ENCODE data around the gene SLC49A4. TPM values are rescaled to one million over a fixed set of nuclear protein-coding genes. Genes with fewer than 3 reads are reported as not detected.

Gene SLC49A4
- total RNA-seq, 4 donors from 2014 or later = 21.2 to 25.7 (median 24.1) TPM

GRCh38 chr3:122797291-122797690 lies 2.4 kb downstream of the SLC49A4 start:
- no peaks in the 10 kb centered on the region for H3K27me3 ChIP-seq
- intact Hi-C loops (cut with DNase I) = loop anchor here (10.0 kb wide), 1 partner anchor 232 kb away; the partner anchor contains the start of genes DTX3L and PARP9
- H3K36me3 ChIP-seq = no peaks in the 10 kb centered on the region
- DNase-seq (ENCODE audit: extremely low spot score) = no peak
- 83% methylated on average over 3 of the region's 3 CpGs for WGBS
- H3K4me1 ChIP-seq = peaks cover 6 to 37% (median 33%) of the 10 kb centered on the region in 4 donors
- H3K9me3 ChIP-seq = no peaks in the 10 kb centered on the region
- no peak overlapping the region for H3K4me3 ChIP-seq
- H3K27ac ChIP-seq (replicated peaks in 1 of 4) = no peak overlapping the region
- TF ChIP-seq EP300 (IDR thresholded peaks at IDR 0.05) = no peak
- no peak for TF ChIP-seq CTCF (IDR thresholded peaks at IDR 0.05)

GRCh38 chr3:122799322-122799721 lies 4.5 kb downstream of the SLC49A4 start:
- TF ChIP-seq POLR2A (IDR thresholded peaks at IDR 0.05; ENCODE audit: low read depth) = no peak
- TF ChIP-seq POLR2AphosphoS5 (IDR thresholded peaks at IDR 0.05) = no peak
- no peak for TF ChIP-seq EP300 (IDR thresholded peaks at IDR 0.05)
- no peak for TF ChIP-seq CTCF (IDR thresholded peaks at IDR 0.05)
- intact Hi-C loops (cut with DNase I) = loop anchor here (10.0 kb wide), 1 partner anchor 235 kb away; the partner anchor contains the start of genes DTX3L and PARP9

GRCh38 chr3:122800031-122800430 lies 5.2 kb downstream of the SLC49A4 start:
- Histone ChIP-seq H3K9me3 (no peaks in the 10 kb centered on the region), H3K27ac (replicated peaks in 1 of 4) (no peak overlapping the region), H3K36me3 (no peaks in the 10 kb centered on the region), H3K27me3 (no peaks in the 10 kb centered on the region), H3K4me3 (no peak overlapping the region), H3K4me1 (peaks cover 7 to 27% (median 24%) of the 10 kb centered on the region in 4 donors)
- 97% methylated on average over 1 of the region's 1 CpG for WGBS
- TF ChIP-seq POLR2AphosphoS5 (IDR thresholded peaks at IDR 0.05) = no peak
- TF ChIP-seq EP300 (IDR thresholded peaks at IDR 0.05) = no peak
- TF ChIP-seq POLR2A (IDR thresholded peaks at IDR 0.05; ENCODE audit: low read depth) = no peak
- TF ChIP-seq CTCF (IDR thresholded peaks at IDR 0.05) = no peak
- DNase-seq (ENCODE audit: extremely low spot score) = no peak
- intact Hi-C loops (cut with DNase I) = no loop called here

More at GRCh38 chr3:122799322-122799721, 4.5 kb downstream of the SLC49A4 start:
- no peaks in the 10 kb centered on the region for H3K9me3 ChIP-seq
- no peak overlapping the region for H3K27ac ChIP-seq (replicated peaks in 1 of 4)
- H3K27me3 ChIP-seq = no peaks in the 10 kb centered on the region
- H3K36me3 ChIP-seq = no peaks in the 10 kb centered on the region
- DNase-seq (ENCODE audit: extremely low spot score) = no peak
- peaks cover 7 to 27% (median 24%) of the 10 kb centered on the region in 4 donors for H3K4me1 ChIP-seq
- WGBS = 93% methylated on average over 2 of the region's 2 CpGs
- H3K4me3 ChIP-seq = no peak overlapping the region

GRCh38 chr3:122800706-122801237 lies 5.9 kb downstream of the SLC49A4 start:
- TF ChIP-seq POLR2AphosphoS5 (IDR thresholded peaks at IDR 0.05) (no peak), POLR2A (IDR thresholded peaks at IDR 0.05; ENCODE audit: low read depth) (no peak), CTCF (IDR thresholded peaks at IDR 0.05) (no peak), EP300 (IDR thresholded peaks at IDR 0.05) (no peak)
- 82% methylated on average over 3 of the region's 3 CpGs for WGBS
- H3K27me3 ChIP-seq = no peaks in the 10 kb centered on the region
- H3K9me3 ChIP-seq = no peaks in the 10 kb centered on the region
- peaks cover 7 to 24% (median 21%) of the 10 kb centered on the region in 4 donors for H3K4me1 ChIP-seq
- H3K27ac ChIP-seq (replicated peaks in 1 of 4) = no peak overlapping the region
- no peak overlapping the region for H3K4me3 ChIP-seq
- H3K36me3 ChIP-seq = no peaks in the 10 kb centered on the region
- intact Hi-C loops (cut with DNase I) = no loop called here
- no peak for DNase-seq (ENCODE audit: extremely low spot score)

- DNase-seq (ENCODE audit: extremely low spot score) = no peak
- peaks cover 2 to 9% (median 6%) of the 10 kb centered on the region in 4 donors for H3K4me1 ChIP-seq
- no peak for TF ChIP-seq POLR2A (IDR thresholded peaks at IDR 0.05; ENCODE audit: low read depth)
- no peak for TF ChIP-seq EP300 (IDR thresholded peaks at IDR 0.05)
- TF ChIP-seq POLR2AphosphoS5 (IDR thresholded peaks at IDR 0.05) = no peak
- no peak for TF ChIP-seq CTCF (IDR thresholded peaks at IDR 0.05)
- no peaks in the 10 kb centered on the region for H3K9me3 ChIP-seq
- intact Hi-C loops (cut with DNase I) = no loop called here
- no peak overlapping the region for H3K4me3 ChIP-seq
- peaks cover 0 to 6% (median 0%) of the 10 kb centered on the region in 4 donors for H3K36me3 ChIP-seq
- H3K27ac ChIP-seq (replicated peaks in 1 of 4) = no peak overlapping the region
- WGBS = 95% methylated on average over 1 of the region's 1 CpG
- no peaks in the 10 kb centered on the region for H3K27me3 ChIP-seq
Observed at GRCh38 chr3:122802323-122802722, 7.5 kb downstream of the SLC49A4 start.
